ENCODE measurements around the gene NDUFS4.
A peak's percentile ranks its signal among the peaks of the same experiment; 100 is the strongest.
"Not testable (repeated sequence)": the region's sequence is repeated elsewhere in the genome, so short reads cannot be mapped to it uniquely, and the experiment has no call there.

Gene NDUFS4

GRCh38 chr5:53575831-53576230 is 15.4 kb downstream of the NDUFS4 start:
- DNase-seq (ENCODE audit: low spot score): no peak

DNA sequence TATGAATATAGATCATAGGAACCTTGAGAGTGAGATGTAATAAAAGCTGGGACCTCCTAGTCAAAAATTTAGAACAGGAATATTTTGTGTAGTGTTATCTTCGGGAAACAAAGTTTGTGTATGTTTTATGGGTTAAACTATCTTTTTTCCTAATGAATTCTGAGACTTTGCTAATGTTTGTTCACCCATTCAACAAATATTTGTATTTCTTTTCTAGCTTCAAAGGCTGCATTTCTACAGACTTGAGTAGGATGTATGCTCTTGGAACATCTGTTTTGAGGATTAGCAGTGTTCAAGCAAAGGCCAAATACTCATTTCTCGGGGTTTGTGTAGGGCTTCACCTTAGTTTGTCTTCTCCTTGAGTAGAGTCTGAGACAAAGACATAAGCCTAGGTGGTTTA is 16.2 kb downstream of the NDUFS4 start:
- no peak for DNase-seq (ENCODE audit: low spot score)

- DNase-seq (ENCODE audit: low spot score): no peak
Observed at GRCh38 chr5:53578854-53579253, 18.4 kb downstream of the NDUFS4 start.

DNA sequence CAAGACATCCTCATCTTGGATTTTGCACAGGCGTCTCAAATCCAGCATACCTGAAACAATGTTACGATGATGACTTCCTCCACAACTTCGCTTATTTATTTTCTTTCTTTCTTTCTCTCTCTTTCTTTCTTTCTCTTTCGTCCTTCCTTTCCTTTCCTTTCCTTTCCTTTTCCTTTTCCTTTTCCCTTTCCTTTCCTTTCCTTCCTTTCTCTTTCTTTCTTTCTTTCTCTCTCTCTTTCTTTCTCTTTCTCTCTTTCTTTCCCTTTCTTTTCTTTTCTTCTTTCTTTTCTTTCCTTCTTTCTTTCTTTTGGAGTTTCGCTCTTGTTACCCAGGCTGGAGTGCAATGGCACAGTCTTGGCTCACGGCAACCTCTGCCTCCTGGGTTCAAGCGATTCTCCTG is 20.1 kb downstream of the NDUFS4 start:
- DNase-seq (ENCODE audit: low spot score): no peak

GRCh38 chr5:53582225-53582624 is 21.8 kb downstream of the NDUFS4 start:
- no peak for DNase-seq (ENCODE audit: low spot score)

- no peak for DNase-seq (ENCODE audit: low spot score)
Observed at GRCh38 chr5:53590759-53591158, 30.3 kb downstream of the NDUFS4 start.

DNA sequence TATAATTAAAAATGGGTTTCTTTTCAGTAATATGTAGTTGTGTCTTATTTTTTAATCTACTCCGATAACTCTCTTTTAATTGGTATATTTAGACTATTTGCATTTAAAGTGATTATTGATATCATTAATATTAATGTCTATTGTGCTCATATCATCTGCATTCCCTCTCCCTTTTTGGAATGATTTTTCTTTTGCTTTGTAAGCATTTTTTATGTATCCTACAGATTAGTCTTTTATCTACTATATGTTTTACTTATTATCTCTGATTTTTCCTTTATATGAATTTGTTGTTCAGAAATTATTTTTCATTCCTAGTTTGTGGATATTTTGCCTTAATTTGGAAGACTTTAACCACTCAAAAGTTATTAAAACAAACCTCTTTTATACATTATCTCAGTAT is 34.0 kb downstream of the NDUFS4 start:
- no peak for DNase-seq (ENCODE audit: low spot score)

DNA sequence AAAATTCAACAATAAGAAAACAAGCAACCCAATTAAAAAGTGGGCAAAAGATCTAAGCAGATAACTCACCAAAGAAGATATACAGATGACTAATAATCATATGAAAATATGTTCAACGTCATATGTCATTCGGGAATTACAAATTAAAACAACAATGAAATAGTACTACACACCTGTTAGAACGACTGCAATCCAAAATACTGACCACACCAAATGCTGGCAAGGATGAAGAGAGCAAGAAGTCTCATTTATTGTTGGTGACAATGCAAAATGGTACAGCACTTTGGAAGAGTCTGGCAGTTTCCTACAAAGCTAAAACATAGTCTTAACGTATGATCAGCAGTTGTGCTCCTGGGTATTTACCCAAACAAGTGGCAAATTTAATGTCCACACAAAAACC is 37.5 kb downstream of the NDUFS4 start:
- DNase-seq (ENCODE audit: low spot score): no peak

DNA sequence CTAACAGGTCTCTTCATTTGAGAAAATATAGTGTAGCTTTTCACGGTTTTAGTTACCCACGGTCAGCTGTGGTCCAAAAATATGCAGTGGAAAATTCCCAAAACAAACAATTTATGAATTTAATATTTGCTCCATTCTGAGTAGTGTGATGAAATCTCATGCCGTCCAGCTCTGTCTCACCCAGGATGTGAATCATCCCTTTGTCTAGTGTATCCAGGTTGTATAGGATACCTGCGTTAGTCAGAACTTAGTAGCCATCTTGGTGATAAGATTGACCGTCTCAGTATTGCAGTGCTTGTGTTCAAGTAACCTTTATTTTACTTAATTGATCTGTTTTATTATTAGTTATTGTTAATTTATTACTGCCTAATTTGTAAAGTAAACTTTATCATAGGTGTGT is 41.1 kb downstream of the NDUFS4 start:
- DNase-seq (ENCODE audit: low spot score): no peak

- DNase-seq (ENCODE audit: low spot score): no peak
Observed at GRCh38 chr5:53603009-53603687, 42.7 kb downstream of the NDUFS4 start.

GRCh38 chr5:53604309-53604708 is 43.9 kb downstream of the NDUFS4 start:
- DNase-seq (ENCODE audit: low spot score): no peak

DNA sequence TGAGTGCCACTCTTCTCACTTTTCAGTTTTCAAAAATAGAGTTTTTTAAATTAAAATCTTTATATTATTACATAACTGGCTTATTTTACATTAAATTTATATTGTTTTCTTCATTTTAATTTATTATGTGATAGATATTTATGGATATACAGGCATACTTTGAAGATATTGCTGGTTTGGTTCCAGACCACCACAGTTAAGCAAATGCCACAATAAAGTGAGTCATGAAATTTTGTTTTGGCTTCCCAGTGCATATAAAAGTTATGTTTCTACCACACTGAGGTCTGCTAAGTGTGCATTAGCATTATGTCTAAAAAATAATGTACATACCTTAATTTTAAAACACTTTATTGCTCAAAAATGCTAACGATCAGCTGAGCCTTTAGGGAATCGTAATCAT is 47.4 kb downstream of the NDUFS4 start:
- DNase-seq (ENCODE audit: low spot score): no peak

GRCh38 chr5:53608897-53609296 is 48.5 kb downstream of the NDUFS4 start:
- not testable (repeated sequence) for DNase-seq (ENCODE audit: low spot score)

DNA sequence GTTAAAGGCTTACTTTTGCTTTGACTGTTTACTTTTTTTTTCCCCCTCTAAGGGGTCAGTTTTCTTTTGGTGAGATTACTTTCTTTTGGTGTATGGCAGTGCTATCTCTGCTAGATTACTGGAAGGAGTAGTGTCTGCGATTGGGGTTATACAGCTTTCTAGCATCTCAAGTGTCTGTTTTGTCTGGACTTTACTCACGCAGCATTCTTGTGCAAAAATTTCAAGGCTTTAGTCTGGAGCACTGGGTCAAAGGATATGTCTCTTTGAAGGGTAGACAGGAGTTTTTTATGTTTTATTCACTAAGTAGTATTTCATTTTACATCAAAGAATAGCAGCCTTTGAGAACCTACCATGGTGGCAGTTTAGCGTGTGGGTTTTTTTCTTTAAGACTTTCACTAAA is 52.6 kb downstream of the NDUFS4 start:
- no peak for DNase-seq (ENCODE audit: low spot score)

DNA sequence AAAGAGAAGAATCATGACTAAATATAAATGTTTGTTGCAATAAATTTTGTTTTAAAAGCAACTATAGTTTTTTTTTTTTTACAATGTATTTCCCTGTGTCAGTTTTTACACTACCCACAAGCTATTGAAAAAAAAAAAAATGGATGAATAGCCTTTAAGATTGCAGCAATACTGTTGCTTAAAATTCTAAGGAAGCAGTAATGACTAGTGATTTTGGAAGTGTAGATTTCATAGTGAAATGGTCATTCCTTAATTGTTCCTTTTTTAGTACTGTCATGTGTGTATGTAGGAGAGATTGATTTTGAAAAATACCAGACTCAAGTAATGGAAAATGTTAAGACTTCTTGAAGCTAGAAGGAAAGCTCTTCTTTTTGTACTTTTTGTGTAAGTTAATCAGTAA is 53.1 kb downstream of the NDUFS4 start:
- DNase-seq (ENCODE audit: low spot score): no peak

GRCh38 chr5:53614376-53614885 is 54.0 kb downstream of the NDUFS4 start:
- DNase-seq (ENCODE audit: low spot score): no peak

- DNase-seq (ENCODE audit: low spot score): peak; percentile 12
Observed at GRCh38 chr5:53616939-53617549, 56.6 kb downstream of the NDUFS4 start.

GRCh38 chr5:53631251-53631650 is 70.8 kb downstream of the NDUFS4 start:
- no peak for DNase-seq (ENCODE audit: low spot score)

DNA sequence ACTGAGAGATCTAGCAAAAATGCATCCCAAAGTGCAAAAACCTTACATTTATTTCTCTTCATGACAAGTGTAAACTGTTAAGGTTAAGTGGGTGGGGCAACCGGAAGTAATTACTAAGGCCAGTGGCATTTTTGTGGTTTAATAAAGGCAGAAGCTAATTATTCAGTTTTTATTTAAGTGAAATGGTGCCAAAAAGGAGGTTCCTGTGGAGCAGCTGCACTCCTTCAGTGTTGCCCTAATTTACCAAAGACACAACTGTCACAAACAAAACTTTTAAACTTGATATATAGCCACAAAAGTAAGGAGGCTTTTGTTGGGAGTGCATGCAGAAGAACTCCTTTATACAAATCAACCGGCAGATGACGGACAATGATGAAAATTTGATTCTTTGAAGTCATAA is 81.6 kb downstream of the NDUFS4 start:
- no peak for DNase-seq (ENCODE audit: low spot score)

DNA sequence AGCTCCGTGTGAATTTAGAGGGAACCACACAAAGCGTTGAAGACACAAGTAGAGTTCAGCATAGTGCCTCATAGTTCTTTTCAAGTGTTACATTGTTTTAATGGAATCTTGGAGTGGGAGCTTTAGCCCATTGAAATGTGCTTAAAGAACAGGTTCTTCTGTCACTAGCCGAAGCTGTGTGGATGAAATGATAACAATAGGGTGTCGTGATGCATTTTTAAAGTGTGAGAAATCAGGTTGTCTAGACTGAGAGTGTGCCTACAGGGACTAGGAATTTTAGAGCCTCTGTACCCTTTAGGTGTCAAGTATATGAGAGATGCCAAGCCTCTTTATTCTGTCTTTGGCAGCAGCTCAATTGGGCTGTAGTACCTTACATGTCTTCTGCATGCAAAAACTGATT is 83.0 kb downstream of the NDUFS4 start:
- DNase-seq (ENCODE audit: low spot score): no peak

DNA sequence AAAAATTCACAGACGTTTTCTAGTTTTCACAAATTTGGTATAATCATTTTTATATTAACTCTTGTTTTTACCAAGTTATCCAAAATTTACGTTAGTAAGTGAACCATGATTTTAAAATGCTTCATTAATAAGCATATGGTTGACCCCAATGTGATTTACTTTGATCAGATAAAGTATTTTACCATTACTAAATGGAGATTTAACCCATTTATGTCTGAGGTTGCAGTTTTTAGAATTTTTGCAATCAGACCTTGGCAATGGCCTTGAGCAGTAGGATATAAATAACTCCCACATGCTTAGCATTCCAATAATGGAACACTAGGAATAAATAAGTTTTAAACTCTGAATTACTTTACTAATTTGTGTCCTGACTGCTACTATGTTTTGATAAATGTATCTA is 84.6 kb downstream of the NDUFS4 start:
- no peak for DNase-seq (ENCODE audit: low spot score)

GRCh38 chr5:53649352-53649751 is 88.9 kb downstream of the NDUFS4 start:
- no peak for DNase-seq (ENCODE audit: low spot score)

GRCh38 chr5:53660573-53660972 is 100.1 kb downstream of the NDUFS4 start:
- not testable (repeated sequence) for DNase-seq (ENCODE audit: low spot score)

DNA sequence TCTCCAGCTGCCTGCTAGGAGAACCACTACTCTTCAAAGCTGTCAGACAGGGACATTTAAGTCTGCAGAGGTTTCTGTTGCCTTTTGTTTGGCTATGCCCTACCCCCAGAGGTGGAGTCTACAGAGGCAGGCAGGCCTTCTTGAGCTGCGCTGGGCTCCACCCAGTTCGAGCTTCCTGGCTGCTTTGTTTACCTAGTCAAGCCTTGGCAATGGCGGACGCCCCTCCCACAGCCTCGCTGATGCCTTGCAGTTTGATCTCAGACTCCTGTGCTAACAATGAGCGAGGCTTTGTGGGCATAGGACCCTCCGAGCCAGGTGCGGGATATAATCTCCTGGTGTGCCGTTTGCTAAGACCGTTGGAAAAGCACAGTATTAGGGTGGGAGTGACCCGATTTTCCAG is 104.9 kb downstream of the NDUFS4 start:
- not testable (repeated sequence) for DNase-seq (ENCODE audit: low spot score)

All from NAMALWA (cell line).